BJ (cell line): ENCODE data around the gene KCNJ18. TPM values are rescaled to one million over a fixed set of nuclear protein-coding genes. Genes with fewer than 3 reads are reported as not detected.
"Not testable (repeated sequence)": the region's sequence is repeated elsewhere in the genome, so short reads cannot be mapped to it uniquely, and the experiment has no call there.

Experiments used
- CTCF ChIA-PET: fragments of 350-600 bp; formaldehyde crosslinking; extraction: SDS; loops from one replicate; lab custom pipeline; 2021; ENCODE audit warnings: antibody characterized with exemption, inconsistent platforms; lab: Yijun Ruan, JAX
- POLR2A ChIA-PET: fragments of 300-600 bp; sonication (Branson Sonifier 250); formaldehyde crosslinking; extraction: SDS; loops from one replicate; lab custom pipeline; 2021; ENCODE audit warnings: antibody characterized with exemption; lab: Charles Lee
- DNase-seq: peaks from one replicate; pipeline ENCODE4 v3.0.0-alpha.2; 2011; ENCODE audit warnings: low read depth
- H3K27me3 ChIP-seq: 2 replicates; pipeline ENCODE4 v1.6.0; 2011; ENCODE audit warnings: low read length; ENCODE audit not compliant: control insufficient read depth, insufficient read depth
- H3K36me3 ChIP-seq: 2 replicates; pipeline ENCODE4 v1.5.1; 2011; ENCODE audit warnings: low read length; ENCODE audit not compliant: control insufficient read depth, insufficient read depth
- H3K4me3 ChIP-seq: 2 replicates; pipeline ENCODE4 v1.5.1; 2011; ENCODE audit warnings: low read depth, mild to moderate bottlenecking, control low read depth, low read length
- polyA plus RNA-seq: library from polyadenylated mRNA; depleted of rRNA; stranded (reverse); fragments of >200 nt; gene quantifications from 2 replicates; pipeline ENCODE4 v1.2.3, GENCODE V29; 2011
- TF ChIP-seq, protein P1 (sequence below): IDR thresholded peaks from 2 replicates; pipeline ENCODE4 v1.5.1; 2011; ENCODE audit warnings: low read depth, mild to moderate bottlenecking, control low read depth, inconsistent platforms, low read length, moderate library complexity; ENCODE audit not compliant: insufficient read depth

The KCNJ18 gene
- polyA plus RNA-seq, 1 experiment, result not detected

DNA sequence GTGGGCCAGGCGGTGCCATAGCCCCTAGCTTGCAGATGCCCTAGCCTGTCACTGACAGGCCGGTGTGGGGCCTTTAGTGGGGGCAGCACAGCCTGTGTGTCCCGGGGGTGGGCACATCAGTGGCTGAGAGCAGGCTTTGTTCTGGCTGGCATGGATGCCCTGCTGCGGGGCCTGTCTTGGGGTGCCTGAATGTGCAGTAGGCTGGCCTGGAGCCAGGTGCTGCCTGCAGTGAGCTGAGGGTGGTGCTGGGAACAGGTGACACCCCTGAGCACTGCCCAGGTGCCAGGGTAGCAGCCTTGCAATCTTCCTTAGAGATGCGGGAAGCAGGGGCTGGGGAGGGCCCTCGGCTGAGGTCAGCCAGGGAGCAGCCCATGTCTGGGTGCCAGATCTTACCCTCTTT, 8.8 kb downstream of the KCNJ18 start:
- H3K27me3 ChIP-seq, H3K4me3 ChIP-seq, H3K36me3 ChIP-seq, DNase-seq, CTCF ChIA-PET, POLR2A ChIA-PET: not testable (repeated sequence)

DNA sequence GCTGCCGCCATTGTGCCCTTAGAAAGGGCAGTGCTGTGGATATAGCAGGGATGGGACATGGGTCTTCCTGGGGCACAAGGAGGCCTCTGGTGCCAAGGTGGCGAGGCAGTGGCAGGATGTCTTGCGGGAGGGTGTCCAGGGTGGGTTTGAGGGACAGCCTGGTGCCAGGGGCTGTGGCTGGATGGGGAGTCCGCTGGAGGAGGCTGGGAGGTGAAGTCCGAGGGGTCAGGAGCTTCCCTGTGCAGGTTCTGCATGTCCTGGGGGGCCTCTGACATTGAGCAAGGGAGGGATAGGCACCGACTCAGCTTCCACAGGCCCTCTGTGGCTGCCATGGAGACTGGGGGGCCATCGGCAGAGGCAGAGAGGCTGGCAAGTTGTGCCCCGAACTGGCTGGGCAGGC, 9.7 kb downstream of the KCNJ18 start:
- DNase-seq, CTCF ChIA-PET: not testable (repeated sequence)

GRCh38 chr17:21702521-21702920, 10.2 kb downstream of the KCNJ18 start:
- H3K27me3 ChIP-seq, H3K36me3 ChIP-seq, CTCF ChIA-PET, H3K4me3 ChIP-seq, DNase-seq, POLR2A ChIA-PET: not testable (repeated sequence)

More for the DNA sequence above, 9.7 kb downstream of the KCNJ18 start:
- H3K27me3 ChIP-seq, H3K36me3 ChIP-seq, H3K4me3 ChIP-seq, POLR2A ChIA-PET: not testable (repeated sequence)

DNA sequence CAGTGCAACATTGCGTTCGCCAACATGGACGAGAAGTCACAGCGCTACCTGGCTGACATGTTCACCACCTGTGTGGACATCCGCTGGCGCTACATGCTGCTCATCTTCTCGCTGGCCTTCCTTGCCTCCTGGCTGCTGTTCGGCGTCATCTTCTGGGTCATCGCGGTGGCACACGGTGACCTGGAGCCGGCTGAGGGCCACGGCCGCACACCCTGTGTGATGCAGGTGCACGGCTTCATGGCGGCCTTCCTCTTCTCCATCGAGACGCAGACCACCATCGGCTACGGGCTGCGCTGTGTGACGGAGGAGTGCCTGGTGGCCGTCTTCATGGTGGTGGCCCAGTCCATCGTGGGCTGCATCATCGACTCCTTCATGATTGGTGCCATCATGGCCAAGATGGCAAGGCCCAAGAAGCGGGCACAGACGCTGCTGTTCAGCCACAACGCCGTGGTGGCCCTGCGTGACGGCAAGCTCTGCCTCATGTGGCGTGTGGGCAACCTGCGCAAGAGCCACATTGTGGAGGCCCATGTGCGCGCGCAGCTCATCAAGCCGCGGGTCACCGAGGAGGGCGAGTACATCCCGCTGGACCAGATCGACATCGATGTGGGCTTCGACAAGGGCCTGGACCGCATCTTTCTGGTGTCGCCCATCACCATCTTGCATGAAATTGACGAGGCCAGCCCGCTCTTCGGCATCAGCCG, 10.8 kb downstream of the KCNJ18 start:
- POLR2A ChIA-PET, H3K4me3 ChIP-seq, H3K36me3 ChIP-seq, DNase-seq, CTCF ChIA-PET, H3K27me3 ChIP-seq: not testable (repeated sequence)

GRCh38 chr17:21703891-21704872, 11.9 kb downstream of the KCNJ18 start:
- POLR2A ChIA-PET, H3K4me3 ChIP-seq, H3K36me3 ChIP-seq, CTCF ChIA-PET, H3K27me3 ChIP-seq, DNase-seq: not testable (repeated sequence)

GRCh38 chr17:21705021-21705601, 12.8 kb downstream of the KCNJ18 start:
- Histone ChIP-seq H3K27me3 (no peaks in the 10 kb centered on the region), H3K36me3 (no peaks in the 10 kb centered on the region), H3K4me3 (no peak overlapping the region)
- DNase-seq, result no peak
- TF ChIP-seq, protein P1, sequence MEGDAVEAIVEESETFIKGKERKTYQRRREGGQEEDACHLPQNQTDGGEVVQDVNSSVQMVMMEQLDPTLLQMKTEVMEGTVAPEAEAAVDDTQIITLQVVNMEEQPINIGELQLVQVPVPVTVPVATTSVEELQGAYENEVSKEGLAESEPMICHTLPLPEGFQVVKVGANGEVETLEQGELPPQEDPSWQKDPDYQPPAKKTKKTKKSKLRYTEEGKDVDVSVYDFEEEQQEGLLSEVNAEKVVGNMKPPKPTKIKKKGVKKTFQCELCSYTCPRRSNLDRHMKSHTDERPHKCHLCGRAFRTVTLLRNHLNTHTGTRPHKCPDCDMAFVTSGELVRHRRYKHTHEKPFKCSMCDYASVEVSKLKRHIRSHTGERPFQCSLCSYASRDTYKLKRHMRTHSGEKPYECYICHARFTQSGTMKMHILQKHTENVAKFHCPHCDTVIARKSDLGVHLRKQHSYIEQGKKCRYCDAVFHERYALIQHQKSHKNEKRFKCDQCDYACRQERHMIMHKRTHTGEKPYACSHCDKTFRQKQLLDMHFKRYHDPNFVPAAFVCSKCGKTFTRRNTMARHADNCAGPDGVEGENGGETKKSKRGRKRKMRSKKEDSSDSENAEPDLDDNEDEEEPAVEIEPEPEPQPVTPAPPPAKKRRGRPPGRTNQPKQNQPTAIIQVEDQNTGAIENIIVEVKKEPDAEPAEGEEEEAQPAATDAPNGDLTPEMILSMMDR, result no peak
- ChIA-PET POLR2A (no interaction called here), CTCF (no interaction called here)

DNA sequence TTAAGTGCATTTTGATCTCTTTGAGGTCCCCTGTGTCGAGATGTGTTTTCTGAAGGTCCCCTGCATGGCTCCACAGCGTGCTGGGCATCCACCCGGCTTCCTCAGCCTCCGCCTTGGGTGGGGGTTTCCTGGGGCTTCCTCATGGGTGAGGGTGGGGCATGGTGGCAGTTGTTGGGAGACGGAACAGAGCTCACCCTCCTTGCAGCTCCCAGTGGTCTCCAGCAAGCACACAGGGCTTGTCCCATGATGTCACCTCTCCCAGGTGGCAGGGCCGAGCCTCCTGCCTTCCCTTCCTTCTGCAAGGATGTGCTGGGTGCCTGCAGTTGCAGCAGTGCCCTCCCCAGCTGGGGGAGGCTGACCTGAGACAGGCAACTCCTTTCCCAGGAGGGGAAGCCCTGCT, 13.4 kb downstream of the KCNJ18 start:
- POLR2A ChIA-PET, H3K36me3 ChIP-seq, H3K27me3 ChIP-seq, CTCF ChIA-PET, DNase-seq, H3K4me3 ChIP-seq: not testable (repeated sequence)

DNA sequence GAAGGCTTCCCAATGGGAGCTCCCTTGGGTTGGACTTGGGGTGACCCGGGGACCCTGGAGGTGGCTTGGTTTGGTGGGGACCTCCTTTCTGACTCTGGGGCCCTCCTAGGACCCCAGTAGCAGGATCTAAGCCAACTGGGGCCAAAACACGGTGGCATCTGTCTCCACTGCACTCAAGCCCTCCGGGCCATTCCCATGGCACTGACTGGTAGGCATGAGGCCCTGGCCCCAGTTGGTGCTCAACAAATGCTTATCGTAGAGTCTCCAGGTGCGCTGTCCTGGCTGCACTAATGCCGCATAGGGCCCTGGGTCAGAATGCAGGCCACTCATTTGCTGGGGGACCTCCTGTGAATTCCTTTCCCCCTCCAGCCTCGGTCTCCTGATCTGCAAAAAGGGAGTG, 14.2 kb downstream of the KCNJ18 start:
- H3K36me3 ChIP-seq, POLR2A ChIA-PET, H3K4me3 ChIP-seq, CTCF ChIA-PET, DNase-seq, H3K27me3 ChIP-seq: not testable (repeated sequence)

- H3K27me3 ChIP-seq, CTCF ChIA-PET, H3K36me3 ChIP-seq, DNase-seq, H3K4me3 ChIP-seq, POLR2A ChIA-PET: not testable (repeated sequence)
Measured at GRCh38 chr17:21707131-21707530, 14.8 kb downstream of the KCNJ18 start.

DNA sequence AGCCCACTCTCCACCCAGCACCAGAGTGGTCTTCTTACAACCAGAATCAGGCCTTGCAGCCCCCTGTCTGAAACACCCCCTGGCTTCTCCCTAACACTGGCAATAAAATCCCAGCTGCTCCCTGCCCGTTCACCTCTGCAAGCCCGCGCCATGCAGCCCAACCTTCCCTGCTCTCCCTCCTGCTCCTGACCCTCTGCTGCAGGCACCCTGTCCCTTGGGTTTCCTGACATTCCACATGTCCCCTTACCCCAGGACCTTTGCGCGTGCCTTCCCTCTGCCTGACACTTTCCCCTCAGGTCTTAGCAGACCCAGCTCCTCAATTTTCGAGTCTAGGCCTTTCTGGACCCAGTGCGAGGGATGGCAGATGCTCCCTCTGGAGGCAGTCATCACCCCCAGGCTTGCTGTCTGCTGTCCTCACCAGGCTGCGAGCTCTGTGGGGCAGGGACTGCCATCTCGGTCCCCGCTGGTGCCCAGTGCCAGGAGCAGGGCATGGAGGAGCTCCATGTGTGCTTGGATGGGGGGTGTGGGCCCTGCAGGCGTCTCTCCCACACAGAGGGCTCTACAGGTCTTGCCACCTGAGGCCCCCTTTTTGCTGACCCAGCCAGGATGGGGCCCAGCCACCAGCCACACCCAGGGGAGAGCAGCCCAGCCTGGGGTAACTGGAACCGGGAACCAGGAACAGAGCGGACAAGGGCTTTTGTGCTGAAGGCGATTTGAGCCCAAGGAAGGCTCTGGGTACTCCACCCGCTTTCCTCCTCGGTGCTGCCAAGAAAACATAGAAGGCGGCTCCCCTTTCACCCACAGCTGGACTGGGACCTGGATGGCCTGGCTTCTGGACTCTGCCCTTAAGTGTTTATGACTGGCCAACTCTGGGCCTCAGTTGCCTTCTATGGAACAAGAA, 15.6 kb downstream of the KCNJ18 start:
- POLR2A ChIA-PET, DNase-seq, CTCF ChIA-PET, H3K27me3 ChIP-seq, H3K36me3 ChIP-seq, H3K4me3 ChIP-seq: not testable (repeated sequence)
